Activated CD4-positive, alpha-beta T cell treated with anti-CD3 and anti-CD28 coated beads, Interleukin-2, amount 50 U/mL, for 48 hours (primary cell): Measurements from ENCODE around the gene ATG4D.
"Not testable (repeated sequence)": the region's sequence is repeated elsewhere in the genome, so short reads cannot be mapped to it uniquely, and the experiment has no call there.

Experiments used
- DNase-seq, 2 experiments: peaks; one replicate each; pipeline ENCODE4 v3.0.0-alpha.2; 2020

Gene ATG4D

DNA sequence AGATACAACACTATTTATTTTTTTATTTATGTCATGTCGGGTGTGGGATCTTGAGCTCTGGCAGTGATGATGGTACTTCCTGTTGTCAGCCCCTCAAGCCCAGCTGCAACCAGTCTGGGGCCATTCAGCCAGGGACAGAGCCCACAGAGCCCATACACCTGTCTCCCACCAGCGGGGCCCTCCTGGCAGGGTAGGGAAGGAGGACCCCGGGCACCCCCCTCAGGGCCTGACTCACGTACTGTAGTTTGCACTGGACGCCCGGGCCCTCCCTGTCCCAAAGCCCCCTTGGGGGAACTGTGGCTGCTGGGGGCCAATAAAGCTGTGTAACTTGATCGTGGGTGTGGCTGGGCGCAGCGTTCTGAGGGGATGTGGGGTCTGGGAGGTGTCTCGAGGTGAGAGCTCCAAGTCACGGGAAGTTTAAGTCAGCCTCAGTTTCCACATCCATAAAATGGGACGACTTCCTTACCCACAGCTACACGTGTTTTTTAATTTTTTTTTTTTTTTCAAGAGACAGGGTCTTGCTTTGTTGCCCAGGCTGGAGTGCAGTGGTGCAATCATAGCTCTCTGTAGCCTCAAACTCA, 9.5 kb downstream of the ATG4D start:
- DNase-seq, result no peak

- peak in 1 of 2 experiments; percentile 48 for DNase-seq
These were observed 10.3 kb downstream of the ATG4D start for GRCh38 chr19:10553943-10554381.

DNA sequence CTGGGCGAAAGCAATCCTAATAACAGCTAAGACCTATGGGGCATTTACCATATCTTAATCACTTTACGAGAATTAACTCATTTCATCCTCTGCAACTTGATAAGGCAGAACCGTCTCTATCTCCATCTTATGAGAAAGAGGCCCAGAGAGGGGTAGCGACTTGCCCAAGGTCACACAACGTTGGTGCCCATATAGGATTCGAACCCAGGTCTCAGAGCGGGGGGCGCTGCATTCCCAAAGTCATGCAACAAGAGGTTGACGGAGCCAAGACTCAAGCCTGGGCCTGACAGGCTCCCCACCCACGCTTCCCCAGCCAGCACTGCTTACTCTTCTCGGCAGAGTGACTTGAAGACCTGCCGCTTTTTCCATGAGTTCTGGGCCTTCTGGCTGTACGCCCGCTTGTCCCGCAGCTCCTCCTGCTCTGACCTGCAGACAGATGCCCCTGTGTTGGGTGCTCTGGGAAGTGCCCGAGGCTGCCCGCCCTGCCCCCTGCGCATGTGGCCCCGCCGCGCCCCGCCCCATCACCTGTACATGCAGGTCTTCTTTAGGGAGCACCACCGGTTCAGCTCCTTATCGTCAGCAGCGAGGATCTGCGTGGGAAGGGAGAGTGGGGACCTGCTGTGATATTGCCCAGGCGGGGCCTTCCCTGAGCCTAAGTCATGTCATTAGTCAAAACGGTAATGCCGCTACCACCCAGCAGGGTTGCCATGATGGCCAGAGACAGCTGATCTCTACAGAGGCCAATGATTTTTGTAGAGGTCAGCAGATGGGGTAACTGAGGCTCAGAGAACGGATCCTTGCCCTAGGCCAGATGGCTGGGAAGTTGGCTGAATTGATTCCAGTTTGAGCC, 11.3 kb downstream of the ATG4D start:
- DNase-seq, result peak in 1 of 2 experiments; percentile 26

DNA sequence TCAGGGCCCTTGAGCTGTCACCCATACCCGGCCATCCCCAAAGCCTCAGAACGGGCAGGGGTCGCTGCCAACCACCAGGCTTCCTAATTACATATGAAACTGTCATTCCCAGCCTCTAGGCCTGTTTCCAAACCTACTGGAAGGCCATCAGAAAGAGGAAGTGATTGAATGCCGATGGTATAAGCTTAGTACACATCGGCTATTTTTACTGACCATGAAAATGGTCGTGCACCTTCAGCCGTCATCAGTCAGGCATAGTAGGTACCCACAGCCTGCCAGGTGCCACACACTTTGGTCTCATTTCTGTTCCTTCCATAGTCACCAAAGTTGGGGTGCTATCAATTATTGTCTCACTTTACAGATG, 11.9 kb downstream of the ATG4D start:
- no peak for DNase-seq

DNA sequence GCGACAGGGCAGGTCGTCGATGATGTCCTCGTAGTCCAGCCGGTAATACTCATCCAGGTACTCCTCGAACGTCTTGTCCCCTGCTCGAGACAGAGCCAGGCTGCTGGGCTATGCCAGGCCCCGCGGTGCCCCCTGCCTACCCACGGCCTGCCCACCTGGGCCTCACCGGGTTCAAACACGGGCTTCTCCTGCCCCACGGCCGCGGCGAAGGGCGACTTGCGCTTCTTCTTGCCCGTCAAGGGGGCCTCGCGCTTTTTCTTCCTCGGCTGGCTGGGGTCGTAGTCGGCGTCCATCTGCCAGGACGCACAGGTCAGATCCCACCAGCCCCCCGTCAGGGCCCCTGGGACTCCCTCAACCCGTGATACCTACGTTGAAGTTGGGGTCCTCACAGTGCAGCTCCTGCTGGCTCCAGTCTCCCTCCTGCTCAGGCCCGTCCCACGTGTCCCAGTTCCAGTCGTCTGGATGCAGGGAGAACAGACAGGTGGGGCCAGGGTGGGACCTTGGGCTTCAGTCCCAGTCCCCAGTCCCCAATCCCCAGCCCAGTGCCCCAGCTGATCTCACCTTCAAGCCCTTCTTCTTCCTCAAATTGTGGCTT, 14.0 kb downstream of the ATG4D start:
- DNase-seq, result no peak

GRCh38 chr19:10560154-10560553, 16.4 kb downstream of the ATG4D start:
- no peak for DNase-seq

- DNase-seq, result no peak
These were observed 18.9 kb downstream of the ATG4D start for GRCh38 chr19:10562609-10563008.

DNA sequence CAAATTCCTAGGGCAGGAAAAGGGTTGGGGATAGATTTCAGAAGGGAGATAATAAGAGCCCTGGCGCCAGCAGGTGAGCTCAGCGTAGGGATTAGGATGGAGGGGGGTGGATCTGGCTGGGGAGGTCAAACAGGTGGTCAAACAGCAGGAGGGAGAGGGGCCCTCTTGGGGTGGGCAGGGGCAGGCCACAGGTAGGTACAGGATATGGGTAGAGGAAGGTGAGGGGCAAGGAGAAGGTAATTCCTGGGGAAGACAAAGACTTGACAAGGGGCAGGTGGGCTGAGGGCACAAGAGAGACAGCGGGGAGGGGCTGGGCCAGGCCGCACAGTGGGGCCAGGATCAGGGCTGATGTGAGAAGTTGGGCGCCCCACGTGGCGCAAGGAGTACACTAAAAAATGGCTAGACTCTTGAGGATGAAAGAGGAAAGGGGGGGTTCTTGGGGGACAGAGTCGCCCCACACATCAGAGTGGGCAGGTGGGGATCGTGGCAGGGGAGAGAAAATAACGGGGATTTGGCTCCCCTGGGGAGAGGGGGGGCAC, 21.4 kb downstream of the ATG4D start:
- peak; percentile 60 to 69 for DNase-seq

GRCh38 chr19:10565567-10566407, 22.1 kb downstream of the ATG4D start, which contains the start of gene KRI1:
TSS of gene KRI1 (minus strand) at chr19:10566010. CDS start at chr19:10565999, 11 bp downstream.
- peak; percentile 99 for DNase-seq

- DNase-seq, result no peak
These were observed 22.6 kb downstream of the ATG4D start for GRCh38 chr19:10566408-10566657.

DNA sequence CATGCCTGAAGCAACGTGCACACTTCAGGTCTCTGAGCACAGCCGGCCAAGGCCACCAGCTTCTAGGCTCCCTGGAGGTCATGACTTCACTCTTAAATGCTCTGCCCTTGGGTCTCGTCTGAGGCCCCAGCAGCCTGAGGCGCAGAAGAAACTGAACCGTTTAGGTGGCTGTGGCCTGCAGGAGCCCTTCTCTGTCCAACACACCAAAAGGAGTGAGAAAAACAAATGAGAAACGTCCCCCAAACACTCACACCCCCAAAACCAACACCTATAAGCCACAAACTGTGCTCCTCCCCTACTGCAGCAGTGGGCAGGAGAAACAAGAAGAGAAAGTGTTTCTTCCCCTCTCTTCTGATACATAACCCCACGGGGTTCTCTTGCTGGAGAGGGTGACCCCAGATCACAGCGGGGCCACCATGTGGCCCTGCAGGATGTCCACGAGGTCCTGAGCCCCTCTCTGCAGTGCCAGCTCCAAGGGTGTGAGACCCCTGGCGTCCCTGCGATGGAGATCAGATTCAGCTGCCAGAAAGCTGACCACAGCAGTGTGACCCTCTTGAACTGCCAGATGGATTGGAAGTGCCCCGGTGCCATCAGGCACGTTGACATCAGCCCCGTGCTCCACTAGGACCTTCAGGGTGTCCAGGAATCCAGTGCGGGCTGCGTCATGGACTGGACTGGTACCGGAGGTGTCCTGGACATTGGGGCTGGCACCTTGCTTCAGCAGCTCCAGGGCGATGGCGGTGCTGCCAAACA, 23.1 kb downstream of the ATG4D start:
- peak; percentile 56 to 62 for DNase-seq

GRCh38 chr19:10567656-10568055, 24.0 kb downstream of the ATG4D start:
- DNase-seq, result no peak

GRCh38 chr19:10568062-10568825, 24.5 kb downstream of the ATG4D start:
- DNase-seq, result peak; percentile 59 to 61

DNA sequence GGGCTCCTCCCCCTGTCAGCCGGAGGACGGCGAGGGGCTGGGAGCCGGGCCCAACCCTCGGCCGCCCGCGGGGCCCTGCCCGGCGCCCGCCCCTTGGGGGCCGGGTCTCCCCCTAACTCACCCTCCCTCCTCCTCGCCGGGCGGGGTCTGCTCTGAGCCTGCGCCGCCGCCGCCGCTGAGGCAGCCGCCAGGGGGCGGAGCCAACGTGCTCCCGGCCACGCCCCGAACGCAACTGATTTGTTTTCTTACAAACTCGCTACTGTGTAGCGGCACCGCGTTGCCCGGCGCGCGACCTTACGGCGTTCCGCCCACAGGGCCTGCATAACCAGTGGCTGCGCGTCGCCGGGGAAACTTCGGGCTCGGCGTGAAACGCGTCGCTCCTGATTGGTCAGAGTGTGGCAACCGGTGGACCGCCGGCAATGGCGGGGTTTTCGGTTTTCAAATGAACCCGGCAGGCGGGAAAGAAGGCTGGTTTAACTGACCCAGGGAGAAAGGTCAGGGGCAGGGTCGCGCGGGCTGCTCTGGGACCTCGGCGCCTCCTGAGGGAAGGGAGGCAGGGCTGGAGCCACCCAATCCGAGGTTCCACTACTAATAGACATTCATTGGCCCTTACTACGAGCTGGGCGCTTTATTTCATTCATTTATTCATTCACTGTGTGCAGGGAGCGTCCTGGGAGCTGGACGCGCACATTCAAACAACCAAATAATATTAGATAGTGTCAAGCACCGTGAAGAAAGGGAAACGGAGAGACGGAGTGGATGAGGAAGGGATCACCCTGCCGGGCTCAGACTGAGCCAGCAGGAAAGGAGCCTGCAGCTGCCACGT, 25.3 kb downstream of the ATG4D start, which contains the start of gene CDKN2D:
TSS of gene CDKN2D (minus strand) at position 154 of the 826 bp plus-strand sequence. CDS start 326 bp downstream, outside the sequence.
- DNase-seq, result peak; percentile 100

GRCh38 chr19:10573793-10574192, 30.1 kb downstream of the ATG4D start:
- DNase-seq, result not testable (repeated sequence)

DNA sequence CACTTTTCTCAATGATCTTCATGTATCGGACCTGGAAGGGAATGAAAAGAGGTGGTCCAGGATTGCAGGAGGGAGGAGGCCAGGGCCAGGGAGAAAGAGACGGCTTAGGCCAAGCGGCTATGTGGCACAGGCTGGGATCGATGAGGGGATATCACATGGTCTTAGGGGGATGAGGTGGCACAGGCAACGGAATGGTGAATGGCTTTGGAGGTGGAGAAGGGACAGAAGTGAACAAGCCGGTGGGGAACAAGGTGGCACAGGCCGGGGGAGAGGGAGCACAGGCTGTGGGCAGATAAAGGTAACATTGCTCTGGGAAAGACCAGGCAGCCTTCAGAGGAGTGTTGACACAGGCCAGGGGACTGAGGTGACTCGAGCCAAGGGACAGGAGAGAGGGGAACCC, 30.8 kb downstream of the ATG4D start:
- no peak for DNase-seq

GRCh38 chr19:10575011-10575716, 31.5 kb downstream of the ATG4D start:
- DNase-seq, result no peak

- DNase-seq, result no peak
These were observed 34.2 kb downstream of the ATG4D start for GRCh38 chr19:10577951-10578350.

DNA sequence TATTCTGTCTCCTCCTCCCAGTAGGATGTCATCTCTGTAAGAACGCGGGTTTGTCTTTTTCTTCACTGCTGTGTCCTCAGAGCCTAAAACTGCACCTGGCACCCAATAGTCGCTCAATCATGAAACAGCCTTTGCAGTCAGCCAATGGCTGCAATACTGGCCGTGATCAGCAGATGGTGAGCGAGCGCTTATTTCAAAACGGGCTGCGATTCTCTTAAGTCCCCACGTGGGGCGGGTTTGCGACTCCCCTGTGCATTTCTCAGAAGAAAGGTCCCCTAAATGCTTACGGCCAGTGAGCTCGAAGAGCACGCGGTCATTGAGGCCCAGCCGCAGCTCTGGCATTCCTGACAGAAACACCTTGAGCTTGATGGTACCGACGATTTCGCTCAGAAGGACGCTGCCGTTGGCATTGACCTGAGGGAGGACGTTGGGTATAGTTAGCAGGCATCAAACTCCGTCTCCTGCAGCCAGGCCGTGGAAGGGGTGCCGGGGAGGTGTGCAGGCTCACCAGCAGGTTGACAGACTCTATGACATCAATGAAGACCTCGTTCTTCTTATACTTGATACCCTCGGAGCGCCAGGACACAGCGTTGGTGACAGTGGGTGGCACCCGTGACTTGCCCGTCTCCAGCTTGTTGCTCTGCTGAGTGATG, 37.4 kb downstream of the ATG4D start:
- DNase-seq, result peak; percentile 95
